H1 (cell line): ENCODE measurements around the gene AHSG.

Experiments
- CBX5 ChIP-seq: fragments of 300-800, 300-1000 bp; sonication (generic); IDR thresholded peaks from 2 replicates; pipeline ENCODE4 v1.7.1; 2016; ENCODE audit warnings: antibody characterized with exemption, low read length, low read depth
- CEBPB ChIP-seq: IDR thresholded peaks from 2 replicates; pipeline ENCODE4 v1.6.1; 2012; ENCODE audit warnings: low read depth, low read length
- EP300 ChIP-seq, 2 experiments: IDR thresholded peaks; 1 replicate in 1 of 2; 2 replicates in 1 of 2; pipeline ENCODE4 v1.6.1; 2011 to 2012; ENCODE audit warnings: low read depth in 2 of 2, low read length in 2 of 2, mild to moderate bottlenecking in 2 of 2, borderline replicate concordance in 1 of 2, inconsistent platforms in 1 of 2, moderate library complexity in 1 of 2
- SUZ12 ChIP-seq: fragments of 200-600 bp; sonication (generic); IDR thresholded peaks from 2 replicates; pipeline ENCODE4 v1.6.1; 2012; ENCODE audit warnings: mild to moderate bottlenecking, inconsistent platforms, low read length, moderate library complexity, mixed read lengths
- TF ChIP-seq, protein P1 (sequence below), 3 experiments: IDR thresholded peaks; 1 replicate in 2 of 3; 2 replicates in 1 of 3; pipeline versions ENCODE4 v1.5.1 to v1.6.1; 2011; ENCODE audit warnings: low read length in 3 of 3, mild to moderate bottlenecking in 3 of 3, inconsistent platforms in 2 of 3, low read depth in 1 of 3, moderate library complexity in 1 of 3; ENCODE audit not compliant: insufficient read depth in 1 of 3; ENCODE audit errors: control extremely low read depth in 1 of 3

DNA sequence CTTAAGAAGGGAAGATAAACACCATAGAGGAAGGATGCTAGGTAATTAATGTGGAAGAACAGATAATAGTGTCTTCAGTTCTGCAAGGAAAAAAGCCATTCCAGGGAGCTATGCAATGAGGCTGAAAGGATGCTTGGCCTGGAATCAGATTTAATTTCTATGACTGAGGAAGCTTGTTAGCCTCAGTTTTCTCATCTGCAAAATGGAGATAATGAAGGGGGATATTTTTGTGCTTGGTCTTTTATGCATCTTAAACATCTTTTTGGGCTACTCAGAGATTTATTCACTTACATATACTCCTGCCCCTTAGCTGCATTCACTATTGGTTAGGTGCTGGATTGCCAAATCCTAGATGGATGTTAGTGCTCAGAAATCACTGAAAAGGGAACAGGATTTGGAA lies 25.7 kb upstream of the AHSG start:
- no peak for TF ChIP-seq EP300 (IDR thresholded peaks at IDR 0.05; ENCODE audit: borderline replicate concordance in 1 of 2, low read depth in 2 of 2, low read length in 2 of 2)
- TF ChIP-seq CBX5, result no peak
- TF ChIP-seq, protein P1, sequence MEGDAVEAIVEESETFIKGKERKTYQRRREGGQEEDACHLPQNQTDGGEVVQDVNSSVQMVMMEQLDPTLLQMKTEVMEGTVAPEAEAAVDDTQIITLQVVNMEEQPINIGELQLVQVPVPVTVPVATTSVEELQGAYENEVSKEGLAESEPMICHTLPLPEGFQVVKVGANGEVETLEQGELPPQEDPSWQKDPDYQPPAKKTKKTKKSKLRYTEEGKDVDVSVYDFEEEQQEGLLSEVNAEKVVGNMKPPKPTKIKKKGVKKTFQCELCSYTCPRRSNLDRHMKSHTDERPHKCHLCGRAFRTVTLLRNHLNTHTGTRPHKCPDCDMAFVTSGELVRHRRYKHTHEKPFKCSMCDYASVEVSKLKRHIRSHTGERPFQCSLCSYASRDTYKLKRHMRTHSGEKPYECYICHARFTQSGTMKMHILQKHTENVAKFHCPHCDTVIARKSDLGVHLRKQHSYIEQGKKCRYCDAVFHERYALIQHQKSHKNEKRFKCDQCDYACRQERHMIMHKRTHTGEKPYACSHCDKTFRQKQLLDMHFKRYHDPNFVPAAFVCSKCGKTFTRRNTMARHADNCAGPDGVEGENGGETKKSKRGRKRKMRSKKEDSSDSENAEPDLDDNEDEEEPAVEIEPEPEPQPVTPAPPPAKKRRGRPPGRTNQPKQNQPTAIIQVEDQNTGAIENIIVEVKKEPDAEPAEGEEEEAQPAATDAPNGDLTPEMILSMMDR (IDR thresholded peaks at IDR 0.05; ENCODE audit: control extremely low read depth in 1 of 3, insufficient read depth in 1 of 3, low read depth in 1 of 3, low read length in 3 of 3), result no peak
- no peak for TF ChIP-seq CEBPB
- TF ChIP-seq SUZ12, result no peak
